HG03196 (cell line): ENCODE measurements around the gene BDKRB2.

ENCODE experiments used
- ATAC-seq: cut with Tn5 transposase; IDR thresholded peaks from one replicate; pipeline ENCODE4 v1.9.1; 2021; ENCODE audit not compliant: unreplicated experiment

Gene BDKRB2

DNA sequence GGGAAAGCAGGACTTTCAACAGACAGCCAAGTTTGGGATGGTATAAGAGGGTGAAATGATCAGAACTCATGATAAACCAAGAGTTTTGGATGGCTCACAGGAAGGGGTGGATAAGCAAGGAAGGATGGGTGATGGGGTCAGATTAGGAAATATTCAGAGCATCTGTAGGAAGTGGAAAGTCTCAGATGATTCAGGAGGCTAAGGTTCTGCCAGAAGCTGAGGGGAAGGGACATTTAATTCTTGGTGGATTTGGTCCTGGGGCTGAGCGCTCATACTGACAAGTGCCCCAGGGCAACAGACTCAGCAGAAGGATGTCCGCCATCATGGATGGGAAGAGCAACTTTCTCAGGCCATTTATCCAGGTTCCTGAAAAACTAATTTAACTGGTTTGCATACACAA, 28.4 kb upstream of the BDKRB2 start:
- no peak for ATAC-seq

- no peak for ATAC-seq
Measured at GRCh38 chr14:96176811-96177211, 27.8 kb upstream of the BDKRB2 start.

- no peak for ATAC-seq
Measured at GRCh38 chr14:96177766-96178375, 26.8 kb upstream of the BDKRB2 start.

- no peak for ATAC-seq
Measured at GRCh38 chr14:96178461-96179321, 25.9 kb upstream of the BDKRB2 start.

DNA sequence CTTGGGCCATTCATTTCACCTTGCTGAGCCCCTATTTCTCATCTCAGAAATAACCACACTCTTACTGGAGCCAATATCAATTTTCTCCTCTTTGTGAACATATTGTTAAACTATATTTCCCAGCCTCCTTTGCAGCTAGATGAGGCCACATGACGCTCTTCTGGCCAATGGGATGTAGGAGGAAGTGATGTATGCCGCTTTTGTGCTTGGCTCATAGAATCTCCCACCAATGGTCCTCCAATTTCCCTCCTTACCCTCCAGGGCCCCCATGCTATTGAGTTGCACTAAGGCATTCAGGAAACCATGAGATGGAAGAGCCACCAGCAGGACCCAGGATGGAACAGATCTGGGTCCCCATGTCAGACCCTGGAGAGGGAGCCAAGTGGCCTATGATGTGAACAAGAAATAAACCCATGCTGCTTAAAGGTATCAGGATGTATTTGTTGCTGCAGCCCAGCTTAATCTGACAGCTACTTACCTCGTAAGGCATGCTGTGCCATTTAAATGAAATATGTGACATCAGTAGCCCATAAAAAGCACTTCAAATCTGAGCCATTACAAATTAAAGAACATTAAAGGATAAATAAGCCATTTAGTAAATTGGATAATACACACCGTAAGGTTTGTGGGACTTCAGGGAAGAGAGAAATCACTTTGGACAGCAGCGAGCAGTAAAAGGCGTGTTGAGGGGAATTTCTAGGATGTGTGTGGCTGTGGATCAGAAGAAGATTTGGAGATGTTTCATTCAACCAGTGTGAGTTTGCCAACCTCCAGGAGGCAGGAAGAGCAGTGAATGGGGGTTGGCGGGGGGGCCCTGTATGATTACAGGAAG, 24.4 kb upstream of the BDKRB2 start:
- ATAC-seq = no peak

- no peak for ATAC-seq
Measured at GRCh38 chr14:96181186-96182056, 23.2 kb upstream of the BDKRB2 start.

DNA sequence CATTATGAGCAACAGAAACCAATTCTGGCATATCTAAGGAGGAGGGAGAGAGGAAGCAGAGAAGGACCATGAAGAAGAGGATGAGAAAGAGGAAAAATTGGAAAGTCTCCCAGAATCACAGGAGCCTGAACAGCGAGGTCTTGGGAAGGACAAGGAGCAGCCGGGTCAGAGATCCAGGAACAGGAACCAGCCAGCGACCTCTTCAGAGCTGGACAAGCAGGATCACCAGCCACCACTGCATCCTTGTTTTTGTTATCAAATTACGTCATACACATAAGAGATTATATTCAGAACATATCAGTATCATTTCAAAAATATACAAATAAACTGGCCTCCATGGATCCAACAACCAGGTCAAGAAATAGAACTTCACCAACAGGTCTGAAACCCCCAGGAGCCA, 22.1 kb upstream of the BDKRB2 start:
- ATAC-seq = no peak

DNA sequence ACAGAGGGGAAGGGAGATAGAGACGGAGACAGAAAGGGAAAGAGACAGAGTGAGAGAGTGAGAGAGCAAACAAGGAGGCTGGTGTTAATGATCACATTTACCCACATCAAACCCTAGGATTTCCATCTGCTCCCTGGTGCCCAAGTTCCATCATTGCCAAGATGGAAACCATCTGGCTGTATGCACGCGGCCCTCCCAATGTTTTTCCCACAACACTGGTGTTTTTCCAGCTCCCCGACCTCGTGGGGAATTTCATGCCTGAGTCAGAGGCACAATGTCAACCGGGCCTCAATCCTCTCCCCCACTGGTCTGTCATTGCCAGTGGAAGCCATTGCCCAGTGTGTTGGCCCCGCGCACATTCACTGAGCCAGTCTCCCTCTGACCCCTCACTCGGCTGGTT, 19.9 kb upstream of the BDKRB2 start:
- no peak for ATAC-seq

- ATAC-seq = no peak
Measured at GRCh38 chr14:96187216-96188031, 17.2 kb upstream of the BDKRB2 start.

GRCh38 chr14:96189281-96189711, 15.3 kb upstream of the BDKRB2 start:
- no peak for ATAC-seq

DNA sequence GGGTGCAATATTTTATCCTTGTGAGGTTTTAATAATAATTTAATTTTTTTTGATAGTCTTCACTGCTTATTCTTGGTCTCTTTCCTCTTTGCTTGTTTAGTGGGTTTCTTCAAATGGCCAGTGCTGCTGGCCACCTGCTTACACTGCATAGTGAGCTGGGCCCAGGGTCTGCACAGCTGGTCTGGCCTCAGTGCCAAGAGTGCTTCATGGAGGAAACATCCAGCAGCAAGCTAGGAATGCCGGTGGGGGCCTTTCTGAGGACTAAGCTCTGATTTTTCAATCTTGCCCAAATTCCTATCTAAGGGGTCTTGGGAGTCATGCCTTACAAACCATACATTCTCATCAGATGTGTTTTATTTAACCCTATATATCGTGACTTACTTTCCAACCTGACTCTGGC, 13.3 kb upstream of the BDKRB2 start:
- no peak for ATAC-seq

- ATAC-seq = no peak
Measured at GRCh38 chr14:96191841-96192462, 12.7 kb upstream of the BDKRB2 start.

GRCh38 chr14:96192975-96193805, 11.4 kb upstream of the BDKRB2 start:
- ATAC-seq = no peak

DNA sequence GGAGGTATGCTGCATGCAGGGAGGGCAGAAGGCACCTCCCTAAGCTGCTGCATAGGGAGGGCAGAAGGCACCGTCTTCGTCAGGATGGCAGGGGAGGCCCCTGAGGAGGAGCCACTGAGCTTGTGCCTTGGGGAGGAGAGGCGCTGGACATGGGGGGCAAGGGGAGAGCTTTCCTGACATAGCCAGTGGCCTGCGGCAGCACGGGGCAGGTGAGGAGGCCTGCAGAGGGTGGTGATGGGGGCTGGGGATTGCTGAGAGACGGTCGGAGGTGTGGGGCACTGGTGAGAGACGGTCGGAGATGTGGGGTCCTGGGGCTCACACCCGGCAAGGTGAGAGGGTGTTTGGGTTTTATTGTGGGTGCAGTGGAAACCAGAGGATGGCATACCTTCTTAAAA, 10.4 kb upstream of the BDKRB2 start:
- ATAC-seq = no peak

DNA sequence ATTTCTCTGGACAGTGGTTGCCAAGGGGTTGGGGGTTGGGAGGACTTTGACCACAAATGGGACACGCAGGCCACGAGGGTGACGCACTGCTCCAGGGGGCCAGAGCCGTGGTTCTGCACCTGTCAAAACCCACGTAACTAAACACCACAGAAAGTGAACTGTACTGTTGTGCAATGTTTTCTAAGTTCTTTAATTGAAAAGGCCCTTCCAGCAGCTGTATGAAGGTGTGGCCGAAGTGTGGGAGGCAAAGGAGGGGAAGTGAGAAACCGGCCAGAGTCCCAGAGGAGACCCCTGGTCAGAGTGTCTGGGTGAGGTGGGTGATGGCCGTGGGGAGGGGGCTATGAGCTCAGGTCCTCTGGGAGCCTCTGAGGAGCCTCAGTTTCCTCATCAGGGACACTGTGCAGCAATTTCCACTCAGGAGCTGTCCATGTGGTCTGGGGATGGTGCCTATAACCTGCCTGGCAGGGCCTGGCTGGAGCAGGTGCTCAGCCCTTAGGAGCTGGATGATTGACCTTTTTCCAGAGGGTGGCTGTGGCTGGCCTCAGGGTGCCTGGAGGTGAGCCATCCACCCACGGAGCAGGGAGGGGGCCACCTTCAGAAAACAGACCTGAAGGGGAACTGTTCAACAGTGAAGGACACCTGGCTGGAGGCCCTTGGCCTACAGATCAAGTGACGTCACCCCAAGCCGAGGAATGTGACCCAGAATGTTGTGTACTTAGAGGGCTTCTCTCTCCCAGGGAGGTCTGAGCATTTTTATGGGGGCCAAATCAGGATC, 9.8 kb upstream of the BDKRB2 start:
- ATAC-seq = no peak

GRCh38 chr14:96195441-96196081, 9.1 kb upstream of the BDKRB2 start:
- no peak for ATAC-seq

DNA sequence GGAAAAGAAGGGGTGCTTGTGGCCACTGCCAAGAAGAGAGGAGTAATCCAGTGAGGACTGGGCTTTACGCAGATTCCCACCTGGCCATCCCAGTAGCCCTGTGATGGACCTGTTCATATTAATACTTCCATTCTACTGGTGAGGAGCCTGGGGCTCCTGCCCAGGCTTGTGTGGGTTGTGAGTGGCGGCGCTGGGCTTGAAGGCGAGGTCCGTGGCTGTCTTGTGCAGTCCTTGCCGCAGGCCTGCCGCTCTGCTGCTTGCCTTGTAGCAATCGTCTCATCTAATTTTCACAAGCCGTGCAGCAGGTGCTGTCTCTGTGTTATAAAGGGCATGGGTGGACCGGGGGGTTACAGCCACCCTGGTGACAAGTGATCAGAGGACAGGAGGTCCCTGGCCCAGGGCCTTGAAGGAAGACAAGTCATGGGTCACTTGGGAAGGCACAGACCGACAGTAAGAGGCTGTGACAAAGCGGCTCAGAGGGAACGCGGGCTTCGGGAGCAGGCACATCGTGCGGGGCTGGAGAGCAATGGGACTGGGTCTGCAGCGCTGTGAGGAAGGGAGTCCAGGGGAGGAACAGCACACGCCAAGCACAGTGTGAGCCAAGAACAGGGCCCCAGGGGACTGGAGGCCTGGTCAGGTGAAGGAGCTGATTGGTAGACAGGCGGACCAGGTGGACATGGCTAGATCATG, 7.3 kb upstream of the BDKRB2 start:
- no peak for ATAC-seq
